Esophagus muscularis mucosa (tissue), 3 donors: ENCODE results near the gene HLA-DRB5.

ENCODE experiments used
- POLR2AphosphoS5 ChIP-seq, 2 donors: sonication (generic); formaldehyde crosslinking; IDR thresholded peaks; one replicate each; pipeline ENCODE4 v1.6.1; 2017; ENCODE audit warnings: antibody characterized with exemption in 2 of 2
- TF ChIP-seq, protein P1 (sequence below), 3 experiments: fragments of 200-600 bp in 2 of 3; fragments of 450-650 bp in 1 of 3; sonication (generic) in 2 of 3; IDR thresholded peaks; one replicate each; pipeline ENCODE4 v1.5.1; 2017 to 2019; ENCODE audit warnings: antibody characterized with exemption in 3 of 3, mild to moderate bottlenecking in 2 of 3, moderate library complexity in 1 of 3

DNA sequence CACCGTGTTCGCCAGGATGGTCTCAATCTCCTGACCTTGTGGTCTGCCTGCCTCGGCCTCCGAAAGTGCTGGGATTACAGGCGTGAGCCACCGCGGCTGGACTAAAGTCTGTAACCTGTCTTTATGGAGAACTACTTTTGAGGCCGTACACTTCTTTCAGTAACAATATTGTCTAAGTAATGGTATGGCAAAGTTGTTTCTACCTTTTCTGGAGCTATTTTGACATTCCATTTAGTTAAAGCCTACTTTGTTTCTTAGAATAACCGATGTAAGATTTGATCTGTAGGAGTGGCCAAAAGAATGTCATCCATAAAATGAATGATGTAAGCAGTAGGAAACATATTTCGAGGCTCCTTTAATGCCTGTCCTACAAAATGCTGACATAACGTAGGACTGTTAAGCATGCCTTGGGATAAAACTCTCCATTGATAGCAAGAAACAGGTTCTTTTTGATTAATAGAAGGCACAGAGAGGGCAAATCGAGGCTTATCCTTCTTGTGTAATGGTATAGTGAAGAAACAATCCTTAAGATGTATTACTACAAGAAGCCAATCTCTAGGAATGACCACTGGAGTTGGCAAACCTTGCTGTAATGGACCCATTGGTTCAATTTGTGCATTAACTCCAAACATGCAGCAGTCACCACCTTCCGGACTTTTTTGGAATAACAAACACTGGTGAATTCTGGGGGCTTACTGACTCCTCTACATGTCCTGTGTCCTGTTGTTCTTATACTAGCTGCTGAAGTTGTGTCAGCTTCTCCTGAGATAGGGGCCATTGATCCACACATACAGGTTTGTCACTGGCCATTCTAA lies 54.5 kb downstream of the HLA-DRB5 start:
- TF ChIP-seq, protein P1, sequence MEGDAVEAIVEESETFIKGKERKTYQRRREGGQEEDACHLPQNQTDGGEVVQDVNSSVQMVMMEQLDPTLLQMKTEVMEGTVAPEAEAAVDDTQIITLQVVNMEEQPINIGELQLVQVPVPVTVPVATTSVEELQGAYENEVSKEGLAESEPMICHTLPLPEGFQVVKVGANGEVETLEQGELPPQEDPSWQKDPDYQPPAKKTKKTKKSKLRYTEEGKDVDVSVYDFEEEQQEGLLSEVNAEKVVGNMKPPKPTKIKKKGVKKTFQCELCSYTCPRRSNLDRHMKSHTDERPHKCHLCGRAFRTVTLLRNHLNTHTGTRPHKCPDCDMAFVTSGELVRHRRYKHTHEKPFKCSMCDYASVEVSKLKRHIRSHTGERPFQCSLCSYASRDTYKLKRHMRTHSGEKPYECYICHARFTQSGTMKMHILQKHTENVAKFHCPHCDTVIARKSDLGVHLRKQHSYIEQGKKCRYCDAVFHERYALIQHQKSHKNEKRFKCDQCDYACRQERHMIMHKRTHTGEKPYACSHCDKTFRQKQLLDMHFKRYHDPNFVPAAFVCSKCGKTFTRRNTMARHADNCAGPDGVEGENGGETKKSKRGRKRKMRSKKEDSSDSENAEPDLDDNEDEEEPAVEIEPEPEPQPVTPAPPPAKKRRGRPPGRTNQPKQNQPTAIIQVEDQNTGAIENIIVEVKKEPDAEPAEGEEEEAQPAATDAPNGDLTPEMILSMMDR (IDR thresholded peaks at IDR 0.05): no peak
- no peak for TF ChIP-seq POLR2AphosphoS5 (IDR thresholded peaks at IDR 0.05)
